ENCODE results near the gene WSCD2.

- TF ChIP-seq, protein P1, sequence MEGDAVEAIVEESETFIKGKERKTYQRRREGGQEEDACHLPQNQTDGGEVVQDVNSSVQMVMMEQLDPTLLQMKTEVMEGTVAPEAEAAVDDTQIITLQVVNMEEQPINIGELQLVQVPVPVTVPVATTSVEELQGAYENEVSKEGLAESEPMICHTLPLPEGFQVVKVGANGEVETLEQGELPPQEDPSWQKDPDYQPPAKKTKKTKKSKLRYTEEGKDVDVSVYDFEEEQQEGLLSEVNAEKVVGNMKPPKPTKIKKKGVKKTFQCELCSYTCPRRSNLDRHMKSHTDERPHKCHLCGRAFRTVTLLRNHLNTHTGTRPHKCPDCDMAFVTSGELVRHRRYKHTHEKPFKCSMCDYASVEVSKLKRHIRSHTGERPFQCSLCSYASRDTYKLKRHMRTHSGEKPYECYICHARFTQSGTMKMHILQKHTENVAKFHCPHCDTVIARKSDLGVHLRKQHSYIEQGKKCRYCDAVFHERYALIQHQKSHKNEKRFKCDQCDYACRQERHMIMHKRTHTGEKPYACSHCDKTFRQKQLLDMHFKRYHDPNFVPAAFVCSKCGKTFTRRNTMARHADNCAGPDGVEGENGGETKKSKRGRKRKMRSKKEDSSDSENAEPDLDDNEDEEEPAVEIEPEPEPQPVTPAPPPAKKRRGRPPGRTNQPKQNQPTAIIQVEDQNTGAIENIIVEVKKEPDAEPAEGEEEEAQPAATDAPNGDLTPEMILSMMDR (IDR thresholded peaks at IDR 0.05), result no peak
- TF ChIP-seq EP300 (IDR thresholded peaks at IDR 0.05), result no peak
- no peak for TF ChIP-seq POLR2A (IDR thresholded peaks at IDR 0.05)
- TF ChIP-seq POLR2AphosphoS5 (IDR thresholded peaks at IDR 0.05), result no peak
Measured at GRCh38 chr12:108299516-108299915, 170.4 kb downstream of the WSCD2 start.
